Osteocyte (in vitro differentiated cells): ENCODE results near the gene TIAM2. TPM values are rescaled to one million over a fixed set of nuclear protein-coding genes. Genes with fewer than 3 reads are reported as not detected.

Experiments
- DNase-seq: peaks from one replicate; pipeline ENCODE4 v3.0.0; 2021; ENCODE audit warnings: mixed read lengths; ENCODE audit not compliant: unreplicated experiment; ENCODE audit errors: extremely low spot score
- H3K27ac Mint-ChIP-seq: one replicate; pipeline ENCODE4 v1.8.0; 2021; ENCODE audit warnings: mild to moderate bottlenecking, mixed read lengths; ENCODE audit not compliant: unreplicated experiment
- H3K27me3 Mint-ChIP-seq: one replicate; pipeline ENCODE4 v1.8.0; 2021; ENCODE audit warnings: mixed read lengths; ENCODE audit not compliant: unreplicated experiment
- H3K36me3 Mint-ChIP-seq: one replicate; pipeline ENCODE4 v1.8.0; 2021; ENCODE audit warnings: mixed read lengths; ENCODE audit not compliant: unreplicated experiment
- H3K4me1 Mint-ChIP-seq: one replicate; pipeline ENCODE4 v1.8.0; 2021; ENCODE audit warnings: mixed read lengths; ENCODE audit not compliant: unreplicated experiment
- H3K4me3 Mint-ChIP-seq: one replicate; pipeline ENCODE4 v1.8.0; 2021; ENCODE audit warnings: mild to moderate bottlenecking, moderate library complexity, mixed read lengths; ENCODE audit not compliant: unreplicated experiment
- H3K9me3 Mint-ChIP-seq: one replicate; pipeline ENCODE4 v1.8.0; 2021; ENCODE audit warnings: mixed read lengths; ENCODE audit not compliant: unreplicated experiment
- CTCF ChIP-seq: fragments of 200-600 bp; sonication (generic); IDR thresholded peaks from 2 replicates; pipeline ENCODE4 v1.5.0; 2021; ENCODE audit warnings: antibody characterized with exemption, mild to moderate bottlenecking, moderate library complexity
- total RNA-seq: library from RNA; stranded (reverse); gene quantifications from 2 replicates; pipeline ENCODE4 v1.2.1, GENCODE V29; 2021

Gene TIAM2
- total RNA-seq, 1 donor from 2014 or later = 11.2 TPM

- no peaks in the 10 kb centered on the region for H3K9me3 Mint-ChIP-seq
- H3K4me3 Mint-ChIP-seq = no peak overlapping the region
- DNase-seq = no peak
- no peaks in the 10 kb centered on the region for H3K27me3 Mint-ChIP-seq
- H3K4me1 Mint-ChIP-seq = peaks cover 38% of the 10 kb centered on the region
- H3K36me3 Mint-ChIP-seq = peaks cover 15% of the 10 kb centered on the region
- no peak for TF ChIP-seq CTCF
- H3K27ac Mint-ChIP-seq = peak overlapping the region; percentile 28
Measured at GRCh38 chr6:155275808-155276480, 280.8 kb downstream of the TIAM2 start.

- no peak overlapping the region for H3K27ac Mint-ChIP-seq
- DNase-seq = no peak
- no peaks in the 10 kb centered on the region for H3K9me3 Mint-ChIP-seq
- H3K36me3 Mint-ChIP-seq = peaks cover 15% of the 10 kb centered on the region
- no peaks in the 10 kb centered on the region for H3K27me3 Mint-ChIP-seq
- no peak overlapping the region for H3K4me3 Mint-ChIP-seq
- peaks cover 38% of the 10 kb centered on the region for H3K4me1 Mint-ChIP-seq
- TF ChIP-seq CTCF = no peak
Measured at GRCh38 chr6:155276638-155277037, 281.5 kb downstream of the TIAM2 start.

- peaks cover 20% of the 10 kb centered on the region for H3K4me1 Mint-ChIP-seq
- no peaks in the 10 kb centered on the region for H3K9me3 Mint-ChIP-seq
- H3K4me3 Mint-ChIP-seq = no peak overlapping the region
- H3K36me3 Mint-ChIP-seq = peaks cover 24% of the 10 kb centered on the region
- H3K27me3 Mint-ChIP-seq = no peaks in the 10 kb centered on the region
- DNase-seq = no peak
- H3K27ac Mint-ChIP-seq = no peak overlapping the region
- TF ChIP-seq CTCF = no peak
Measured at GRCh38 chr6:155278319-155279049, 283.4 kb downstream of the TIAM2 start.

GRCh38 chr6:155284775-155285174 is 289.7 kb downstream of the TIAM2 start:
- DNase-seq = no peak
- peaks cover 10% of the 10 kb centered on the region for H3K4me1 Mint-ChIP-seq
- no peak overlapping the region for H3K4me3 Mint-ChIP-seq
- peaks cover 32% of the 10 kb centered on the region for H3K36me3 Mint-ChIP-seq
- no peak overlapping the region for H3K27ac Mint-ChIP-seq
- TF ChIP-seq CTCF = no peak
- H3K27me3 Mint-ChIP-seq = no peaks in the 10 kb centered on the region
- H3K9me3 Mint-ChIP-seq = no peaks in the 10 kb centered on the region

- peaks cover 12% of the 10 kb centered on the region for H3K4me1 Mint-ChIP-seq
- no peak overlapping the region for H3K4me3 Mint-ChIP-seq
- no peaks in the 10 kb centered on the region for H3K27me3 Mint-ChIP-seq
- H3K27ac Mint-ChIP-seq = no peak overlapping the region
- peaks cover 37% of the 10 kb centered on the region for H3K36me3 Mint-ChIP-seq
- no peaks in the 10 kb centered on the region for H3K9me3 Mint-ChIP-seq
- peak; percentile 9 for TF ChIP-seq CTCF
- no peak for DNase-seq
Measured at GRCh38 chr6:155287762-155288161, 292.6 kb downstream of the TIAM2 start.
